Epithelial cell of alveolus of lung (primary cell): Measurements from ENCODE around the gene GADL1. TPM values are rescaled to one million over a fixed set of nuclear protein-coding genes. Genes with fewer than 3 reads are reported as not detected.

Experiments
- total RNA-seq: library from RNA; depleted of rRNA; stranded (reverse); fragments of >200 nt; gene quantifications from 2 replicates; pipeline ENCODE4 v1.2.1, GENCODE V29; 2015

The GADL1 gene
- total RNA-seq, result not detected in 2 replicates

GRCh38 chr3:30894521-30895251 lies at the start of gene GADL1:
TSS of gene GADL1 (minus strand) at chr3:30894661. CDS start at chr3:30894614, 47 bp downstream.

